GM21526 (cell line): ENCODE results near the gene UNCX.
"Not testable (repeated sequence)": the region's sequence is repeated elsewhere in the genome, so short reads cannot be mapped to it uniquely, and the experiment has no call there.

Experiments
- ATAC-seq: cut with Tn5 transposase; IDR thresholded peaks from one replicate; pipeline ENCODE4 v1.9.1; 2021; ENCODE audit warnings: moderate library complexity; ENCODE audit not compliant: unreplicated experiment, low FRiP score

Gene UNCX

GRCh38 chr7:1274121-1274875 is 41.6 kb downstream of the UNCX start:
- ATAC-seq = no peak

- no peak for ATAC-seq
Measured at GRCh38 chr7:1274876-1275375, 42.3 kb downstream of the UNCX start.

GRCh38 chr7:1275451-1276381 is 43.0 kb downstream of the UNCX start:
- ATAC-seq = no peak

GRCh38 chr7:1276626-1277175 is 44.0 kb downstream of the UNCX start:
- no peak for ATAC-seq

- ATAC-seq = no peak
Measured at GRCh38 chr7:1278543-1278942, 45.9 kb downstream of the UNCX start.

GRCh38 chr7:1279041-1279440 is 46.4 kb downstream of the UNCX start:
- ATAC-seq = no peak

GRCh38 chr7:1279895-1280294 is 47.2 kb downstream of the UNCX start:
- not testable (repeated sequence) for ATAC-seq

- ATAC-seq = no peak
Measured at GRCh38 chr7:1281068-1281467, 48.4 kb downstream of the UNCX start.

GRCh38 chr7:1282679-1283078 is 50.0 kb downstream of the UNCX start:
- no peak for ATAC-seq

GRCh38 chr7:1283337-1283736 is 50.7 kb downstream of the UNCX start:
- no peak for ATAC-seq

- no peak for ATAC-seq
Measured at GRCh38 chr7:1283941-1284742, 51.5 kb downstream of the UNCX start.

GRCh38 chr7:1284743-1285458 is 52.2 kb downstream of the UNCX start:
- no peak for ATAC-seq

- ATAC-seq = no peak
Measured at GRCh38 chr7:1285556-1286301, 53.1 kb downstream of the UNCX start.
